A673 (cell line): ENCODE measurements around the gene GALNT13. TPM values are rescaled to one million over a fixed set of nuclear protein-coding genes. Genes with fewer than 3 reads are reported as not detected.

ENCODE experiments used
- BruUV-seq: library from RNA; stranded (reverse); fragments of 400-500 nt; replicated peaks from 2 replicates; lab custom pipeline; 2021; lab: Mats Ljungman, UMichigan
- CTCF ChIA-PET: fragments of 300-600 bp; sonication (Branson Sonifier 250); formaldehyde crosslinking; loops from one replicate; lab custom pipeline; 2022; ENCODE audit warnings: antibody characterized with exemption; lab: Charles Lee
- POLR2A ChIA-PET: fragments of 300-600 bp; sonication (Branson Sonifier 250); formaldehyde crosslinking; loops from one replicate; lab custom pipeline; 2022; ENCODE audit warnings: antibody characterized with exemption; ENCODE audit not compliant: low non-redundant PET; lab: Charles Lee
- DNase-seq: peaks from one replicate; pipeline ENCODE4 v3.0.0-alpha.2; 2015; ENCODE audit warnings: low spot score
- H3K27ac ChIP-seq: fragments of 200-600 bp; sonication (generic); 2 replicates; pipeline ENCODE4 v1.5.1; 2016; ENCODE audit warnings: mixed run types, low read depth, mild to moderate bottlenecking, mixed read lengths, antibody characterized with exemption, low read length; ENCODE audit not compliant: poor library complexity, severe bottlenecking
- H3K27me3 ChIP-seq: fragments of 200-600 bp; sonication (generic); replicated peaks from 2 replicates; pipeline ENCODE4 v1.6.1; 2017; ENCODE audit warnings: mixed run types, low read depth, mild to moderate bottlenecking, mixed read lengths, antibody characterized with exemption, low read length; ENCODE audit not compliant: insufficient read depth, poor library complexity
- H3K36me3 ChIP-seq: fragments of 200-600 bp; sonication (generic); 2 replicates; pipeline ENCODE4 v1.6.1; 2016; ENCODE audit warnings: mixed run types, mild to moderate bottlenecking, mixed read lengths, antibody characterized with exemption, low read length; ENCODE audit not compliant: insufficient read depth, poor library complexity, severe bottlenecking
- H3K4me1 ChIP-seq: fragments of 200-600 bp; sonication (generic); 2 replicates; pipeline ENCODE4 v1.6.1; 2017; ENCODE audit warnings: mixed run types, mild to moderate bottlenecking, mixed read lengths, antibody characterized with exemption, low read length; ENCODE audit not compliant: insufficient read depth, poor library complexity, severe bottlenecking
- H3K4me3 ChIP-seq: fragments of 200-600 bp; sonication (generic); 2 replicates; pipeline ENCODE4 v1.5.1; 2016; ENCODE audit warnings: low read depth, mixed run types, mild to moderate bottlenecking, mixed read lengths, low read length; ENCODE audit not compliant: poor library complexity, severe bottlenecking
- H3K9me3 ChIP-seq: fragments of 200-600 bp; sonication (generic); 2 replicates; pipeline ENCODE4 v1.6.1; 2016; ENCODE audit warnings: mixed run types, low read depth, mild to moderate bottlenecking, mixed read lengths, antibody characterized with exemption, low read length; ENCODE audit not compliant: poor library complexity, severe bottlenecking
- CTCF ChIP-seq: fragments of 300-800, 200-600 bp; sonication (generic); conservative IDR thresholded peaks from 2 replicates; pipeline ENCODE4 v1.5.1; 2017; ENCODE audit warnings: low read depth, mild to moderate bottlenecking, antibody characterized with exemption, low read length, moderate library complexity, mixed read lengths
- EZH2 ChIP-seq: fragments of 200-600 bp; sonication (generic); IDR thresholded peaks from 2 replicates; pipeline ENCODE4 v1.6.1; 2017; ENCODE audit warnings: borderline replicate concordance, low read depth, mild to moderate bottlenecking, mixed read lengths, antibody characterized with exemption, low read length; ENCODE audit not compliant: poor library complexity, severe bottlenecking
- intact Hi-C: fragments of 100-400 bp; cut with micrococcal nuclease; formaldehyde crosslinking; loops from one replicate; pipeline ENCODE4 v1.10.0; 2022; ENCODE audit not compliant: unreplicated experiment
- total RNA-seq: library from RNA; stranded (reverse); gene quantifications from 2 replicates; pipeline ENCODE4 v1.2.3, GENCODE V29; 2021

Gene GALNT13
- total RNA-seq, 1 experiment from 2014 or later, result not detected

DNA sequence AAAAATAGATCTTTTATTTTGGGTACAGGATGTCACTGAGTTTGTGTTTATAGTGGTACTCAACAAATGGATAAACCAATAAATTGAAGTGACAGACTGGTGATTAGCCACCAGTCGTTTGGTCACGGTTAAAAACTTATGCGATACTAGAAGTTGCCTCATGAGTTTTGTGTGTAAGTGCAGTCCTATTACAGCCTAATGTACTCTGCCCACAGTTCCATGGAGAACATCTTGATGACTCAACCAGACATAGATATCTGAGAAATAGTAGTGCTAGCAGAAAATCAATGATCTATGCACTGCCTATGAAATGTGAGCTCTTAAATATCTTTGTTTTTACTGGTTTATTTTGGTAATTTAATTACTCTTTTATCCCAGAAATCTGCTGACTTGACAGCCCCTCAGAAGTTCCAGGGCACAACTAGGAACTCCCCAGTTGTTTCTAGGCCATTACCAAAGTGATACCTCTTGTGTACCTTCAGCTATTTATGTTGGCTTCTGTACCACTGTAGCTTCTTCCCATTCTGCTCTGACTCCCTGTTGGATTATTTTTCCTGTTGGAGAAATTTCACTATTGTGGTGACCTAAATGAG is 617.6 kb downstream of the GALNT13 start:
- H3K27me3 ChIP-seq, result no peaks in the 10 kb centered on the region
- no peak for DNase-seq
- no peak overlapping the region for H3K4me3 ChIP-seq
- H3K4me1 ChIP-seq, result no peaks in the 10 kb centered on the region
- ChIA-PET CTCF (no interaction called here), POLR2A (no interaction called here)
- TF ChIP-seq EZH2 (no peak), CTCF (no peak)
- H3K36me3 ChIP-seq, result no peaks in the 10 kb centered on the region
- BruUV-seq, result no TSS peak
- H3K9me3 ChIP-seq, result no peaks in the 10 kb centered on the region
- intact Hi-C loops, result no loop called here
- no peak overlapping the region for H3K27ac ChIP-seq

GRCh38 chr2:154490530-154490929 is 618.8 kb downstream of the GALNT13 start:
- Histone ChIP-seq H3K9me3 (no peaks in the 10 kb centered on the region), H3K27me3 (no peaks in the 10 kb centered on the region), H3K27ac (no peak overlapping the region), H3K36me3 (no peaks in the 10 kb centered on the region), H3K4me3 (no peak overlapping the region), H3K4me1 (no peaks in the 10 kb centered on the region)
- DNase-seq, result no peak
- no TSS peak for BruUV-seq
- TF ChIP-seq EZH2 (no peak), CTCF (no peak)
- ChIA-PET CTCF (no interaction called here), POLR2A (no interaction called here)
- intact Hi-C loops, result no loop called here

GRCh38 chr2:154495455-154495868 is 623.7 kb downstream of the GALNT13 start:
- no peak for DNase-seq
- no peak overlapping the region for H3K4me3 ChIP-seq
- TF ChIP-seq EZH2, result no peak
- no peak for TF ChIP-seq CTCF
- BruUV-seq, result no TSS peak
- intact Hi-C loops, result no loop called here
- no peaks in the 10 kb centered on the region for H3K4me1 ChIP-seq
- POLR2A ChIA-PET, result no interaction called here
- CTCF ChIA-PET, result no interaction called here
- H3K9me3 ChIP-seq, result no peaks in the 10 kb centered on the region
- no peak overlapping the region for H3K27ac ChIP-seq
- H3K27me3 ChIP-seq, result no peaks in the 10 kb centered on the region
- H3K36me3 ChIP-seq, result no peaks in the 10 kb centered on the region
